GM12875 (cell line): ENCODE results near the gene SPDEF.

Experiments used
- H3K4me3 ChIP-seq: one replicate; pipeline ENCODE4 v1.5.1; 2011; ENCODE audit warnings: low read depth, low read length, control low read depth
- TF ChIP-seq, protein P1 (sequence below): IDR thresholded peaks from 2 replicates; pipeline ENCODE4 v1.5.1; 2011; ENCODE audit warnings: low read depth, mild to moderate bottlenecking, control low read depth, inconsistent platforms, low read length, moderate library complexity, borderline replicate concordance; ENCODE audit not compliant: insufficient read depth

The SPDEF gene

DNA sequence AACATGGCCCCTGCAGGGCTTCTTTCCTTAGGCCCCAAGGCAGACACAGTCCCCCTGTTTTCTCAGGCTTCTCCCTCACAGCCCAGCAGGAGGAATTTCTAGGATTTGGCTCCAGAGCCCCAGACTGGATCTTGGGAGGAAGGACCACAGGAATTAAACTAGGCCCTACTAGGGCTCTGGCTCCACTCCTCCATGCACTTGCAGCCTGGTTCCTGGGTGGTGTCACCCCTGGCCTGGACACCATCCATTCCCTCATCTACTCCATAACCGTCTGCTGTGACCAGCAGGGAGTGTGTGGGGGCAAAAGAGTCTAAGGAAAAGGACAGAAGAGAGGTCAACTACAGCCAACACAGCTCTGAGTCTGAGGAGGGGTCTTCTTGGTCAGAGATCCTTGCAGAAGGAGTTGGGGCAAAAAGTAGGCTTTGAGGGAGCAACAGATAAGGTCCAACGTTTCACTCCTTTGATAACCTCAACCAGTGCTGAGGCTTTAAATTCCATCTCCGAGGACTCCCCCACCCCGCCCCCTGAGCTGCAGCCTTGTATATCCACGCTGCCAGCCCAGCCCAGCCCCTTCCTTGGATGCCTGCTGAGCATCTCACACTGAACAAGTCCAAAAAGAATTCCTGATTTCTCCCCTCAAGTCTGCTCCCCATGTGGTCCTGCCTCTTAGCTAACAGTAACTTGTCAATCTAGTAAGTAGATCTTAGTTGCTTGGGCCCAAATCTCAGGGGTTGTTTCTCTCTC, 27.9 kb upstream of the SPDEF start:
- no peak overlapping the region for H3K4me3 ChIP-seq
- TF ChIP-seq, protein P1, sequence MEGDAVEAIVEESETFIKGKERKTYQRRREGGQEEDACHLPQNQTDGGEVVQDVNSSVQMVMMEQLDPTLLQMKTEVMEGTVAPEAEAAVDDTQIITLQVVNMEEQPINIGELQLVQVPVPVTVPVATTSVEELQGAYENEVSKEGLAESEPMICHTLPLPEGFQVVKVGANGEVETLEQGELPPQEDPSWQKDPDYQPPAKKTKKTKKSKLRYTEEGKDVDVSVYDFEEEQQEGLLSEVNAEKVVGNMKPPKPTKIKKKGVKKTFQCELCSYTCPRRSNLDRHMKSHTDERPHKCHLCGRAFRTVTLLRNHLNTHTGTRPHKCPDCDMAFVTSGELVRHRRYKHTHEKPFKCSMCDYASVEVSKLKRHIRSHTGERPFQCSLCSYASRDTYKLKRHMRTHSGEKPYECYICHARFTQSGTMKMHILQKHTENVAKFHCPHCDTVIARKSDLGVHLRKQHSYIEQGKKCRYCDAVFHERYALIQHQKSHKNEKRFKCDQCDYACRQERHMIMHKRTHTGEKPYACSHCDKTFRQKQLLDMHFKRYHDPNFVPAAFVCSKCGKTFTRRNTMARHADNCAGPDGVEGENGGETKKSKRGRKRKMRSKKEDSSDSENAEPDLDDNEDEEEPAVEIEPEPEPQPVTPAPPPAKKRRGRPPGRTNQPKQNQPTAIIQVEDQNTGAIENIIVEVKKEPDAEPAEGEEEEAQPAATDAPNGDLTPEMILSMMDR: no peak

DNA sequence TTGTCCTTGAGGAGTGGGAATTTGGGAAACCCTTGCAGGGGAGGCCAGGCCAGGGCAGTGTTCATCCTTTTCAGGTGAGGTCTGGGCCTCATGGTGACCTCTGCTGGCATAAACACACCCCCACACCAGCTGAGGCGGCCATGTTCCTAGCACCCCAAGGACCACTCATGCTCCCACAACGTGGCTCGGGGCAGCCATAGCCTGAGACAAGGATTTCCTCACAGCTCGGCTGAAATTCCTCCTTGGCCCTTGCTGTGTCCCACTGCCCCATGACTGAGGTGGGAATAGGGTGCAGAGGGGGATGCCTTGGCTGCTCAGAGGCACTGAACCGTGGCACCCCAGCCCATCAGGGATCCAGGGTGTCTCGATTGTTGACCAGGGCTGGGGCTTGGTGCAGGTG, 27.3 kb upstream of the SPDEF start:
- TF ChIP-seq, protein P1: peak; percentile 25; the same call in 1 of the 2 replicates
- no peak overlapping the region for H3K4me3 ChIP-seq

DNA sequence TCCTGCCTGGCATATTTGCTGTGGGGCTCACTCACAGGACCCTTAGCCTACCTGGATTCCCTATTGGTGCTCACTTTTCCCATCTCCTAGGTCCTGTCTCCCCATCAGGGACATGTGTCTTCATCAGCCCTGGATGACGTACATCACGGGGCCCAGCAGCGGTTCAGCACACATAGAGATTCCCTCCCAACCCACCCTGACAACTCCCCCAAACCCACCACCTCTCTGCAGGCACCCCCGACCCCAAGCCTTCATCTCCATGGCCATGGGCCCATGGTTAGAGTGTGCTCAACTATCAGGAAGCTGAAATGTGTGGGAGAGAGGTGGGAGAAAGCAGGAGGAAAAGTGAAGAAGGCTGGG, 25.4 kb upstream of the SPDEF start:
- TF ChIP-seq, protein P1: no peak
- no peak overlapping the region for H3K4me3 ChIP-seq

DNA sequence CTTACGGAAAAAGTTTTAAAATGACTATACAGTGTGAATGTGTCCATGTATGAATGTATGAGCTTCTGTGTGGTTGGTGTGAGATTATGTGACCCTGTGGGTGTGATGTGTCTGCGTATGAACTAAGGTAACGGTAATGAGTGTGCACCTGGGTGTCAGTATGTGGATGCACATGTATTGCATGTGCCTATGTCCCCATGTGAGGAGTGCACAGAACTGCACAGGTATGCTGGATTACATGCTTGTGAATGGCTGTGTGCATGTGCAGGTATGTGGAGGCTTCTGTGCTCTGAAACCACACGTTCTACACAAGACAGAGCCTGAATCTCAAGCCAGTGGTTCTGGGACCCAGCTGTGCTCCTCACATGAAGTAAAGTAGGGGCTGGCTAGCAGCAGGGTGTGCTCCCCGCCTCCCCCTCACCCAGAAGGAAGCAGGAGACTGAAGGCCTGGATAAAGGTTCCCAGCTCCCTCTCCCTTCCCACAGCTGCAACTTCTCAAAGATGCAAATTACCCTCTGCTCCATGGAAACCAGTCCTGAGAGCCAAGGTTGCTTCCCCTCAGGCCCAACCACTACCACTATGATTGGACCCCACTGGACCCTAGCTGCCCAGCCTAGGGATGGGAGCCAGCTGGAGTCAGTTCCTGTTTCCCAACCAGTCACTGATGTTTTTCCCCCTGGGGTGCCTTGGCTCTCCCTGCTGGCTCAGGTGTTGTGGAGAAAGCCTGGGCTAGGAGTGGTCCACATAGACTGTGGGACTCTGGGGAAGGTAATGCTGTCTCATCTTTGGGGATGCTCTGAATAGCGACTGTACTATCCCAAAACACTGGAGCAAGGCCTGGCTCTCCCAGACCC, 24.8 kb upstream of the SPDEF start:
- TF ChIP-seq, protein P1: no peak
- no peak overlapping the region for H3K4me3 ChIP-seq

DNA sequence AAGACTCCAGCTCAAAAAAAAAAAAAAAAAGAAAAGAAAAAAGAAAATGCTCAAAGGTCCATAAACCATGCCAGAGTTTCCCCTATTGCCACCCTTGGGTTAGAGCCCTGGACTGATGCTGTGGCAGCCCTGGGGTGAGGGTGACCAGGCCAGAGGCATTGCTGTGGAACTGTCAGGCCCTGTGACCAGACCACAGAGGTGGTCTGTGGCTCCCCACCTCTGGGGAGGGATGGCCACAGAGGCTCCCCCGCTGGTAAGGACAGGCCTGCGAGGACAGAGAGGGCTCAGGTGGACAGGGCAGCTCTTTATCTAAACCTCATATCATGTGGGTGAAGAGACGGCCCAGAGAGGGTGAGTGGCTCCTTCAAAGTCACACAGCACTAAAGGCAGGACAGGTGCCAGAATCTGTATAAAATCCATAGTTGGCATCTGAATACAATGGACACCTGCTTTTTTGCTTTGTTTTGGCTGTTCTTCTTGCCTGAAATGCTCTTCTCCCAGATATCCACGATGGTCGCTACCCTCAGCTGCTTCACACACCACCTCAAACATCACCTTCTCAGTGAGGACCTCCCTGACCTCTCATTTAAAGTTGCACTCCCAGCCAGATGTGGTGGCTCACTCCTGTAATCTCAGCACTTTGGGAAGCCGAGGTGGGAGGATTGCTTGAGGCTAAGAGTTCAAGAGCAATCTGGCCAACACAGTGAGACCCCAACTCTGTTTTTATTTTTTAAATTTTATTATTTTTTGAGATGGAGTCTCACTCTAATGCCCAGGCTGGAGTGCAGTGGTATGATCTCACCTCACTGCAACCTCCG, 22.5 kb upstream of the SPDEF start:
- no peak overlapping the region for H3K4me3 ChIP-seq
- TF ChIP-seq, protein P1: no peak

DNA sequence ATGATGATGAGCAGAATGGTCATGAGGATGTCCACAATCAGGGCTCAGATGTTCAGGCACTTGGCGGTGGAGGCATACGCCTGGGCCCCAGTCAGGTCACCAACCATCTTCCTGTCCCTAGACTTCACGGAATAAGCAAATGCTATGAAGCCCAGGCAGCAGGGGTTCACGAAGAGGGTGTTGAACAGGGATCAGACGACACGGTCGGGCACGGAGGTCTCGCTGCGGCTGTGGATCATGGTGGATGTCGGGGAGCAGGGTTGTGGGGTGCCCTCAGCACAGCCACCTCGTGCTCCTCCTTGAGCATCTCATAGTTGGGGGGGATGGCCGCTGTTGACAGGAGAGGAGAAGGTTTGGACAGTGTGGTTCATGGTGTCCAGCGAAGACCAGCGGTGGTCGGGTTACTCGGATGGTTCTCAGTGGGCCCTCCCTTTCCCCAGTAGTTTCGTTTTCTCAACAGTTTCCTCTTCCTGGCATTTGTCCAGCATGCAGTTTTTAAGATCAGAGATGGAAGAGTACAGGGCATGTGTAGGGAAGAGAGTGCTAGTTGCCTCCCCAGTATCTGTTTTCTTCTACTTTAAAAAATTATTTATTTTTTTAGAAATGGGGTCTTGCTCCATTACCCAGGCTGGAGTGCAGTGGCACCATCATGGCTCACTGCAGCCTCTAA, 20.3 kb upstream of the SPDEF start:
- TF ChIP-seq, protein P1: no peak
- no peak overlapping the region for H3K4me3 ChIP-seq
